ENCODE results near the gene NPM1.

DNA sequence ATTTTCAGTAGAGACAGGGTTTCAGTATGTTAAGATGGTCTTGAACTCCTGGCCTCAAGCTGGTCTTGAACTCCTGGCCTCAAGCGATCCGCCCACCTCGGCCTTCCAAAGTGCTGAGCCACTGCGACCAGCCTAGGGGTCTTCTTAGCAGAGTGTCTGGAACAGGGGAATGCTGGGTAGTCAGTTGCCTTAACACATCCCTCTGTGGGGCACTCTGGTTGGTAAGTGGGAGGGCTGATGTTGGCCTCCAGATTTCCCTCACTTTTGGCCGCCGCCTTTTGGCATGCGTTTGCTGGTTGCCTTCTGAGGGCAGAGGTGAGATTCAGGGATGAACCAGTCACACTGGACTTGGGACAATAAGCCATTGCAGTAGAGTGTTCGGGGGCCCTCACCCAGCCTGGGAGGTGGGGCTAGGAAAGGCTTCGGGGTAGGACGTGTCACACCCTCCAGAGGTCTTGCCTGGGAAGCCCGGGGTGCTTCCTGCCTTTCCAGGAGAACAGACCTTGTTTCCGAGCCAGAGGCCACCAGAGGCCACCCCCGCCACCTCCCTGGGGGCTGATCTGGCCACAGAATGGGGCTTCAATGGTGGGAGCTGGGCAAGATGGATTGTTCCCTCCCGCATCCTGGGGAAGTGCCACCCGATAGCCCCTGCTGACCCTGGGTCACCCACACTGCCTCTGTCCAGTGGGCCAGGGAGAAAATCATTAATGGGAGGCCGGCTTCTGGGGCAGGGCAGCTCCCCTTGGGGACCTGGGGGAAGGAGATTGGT lies 45.1 kb downstream of the NPM1 start:
- TF ChIP-seq, protein P1, sequence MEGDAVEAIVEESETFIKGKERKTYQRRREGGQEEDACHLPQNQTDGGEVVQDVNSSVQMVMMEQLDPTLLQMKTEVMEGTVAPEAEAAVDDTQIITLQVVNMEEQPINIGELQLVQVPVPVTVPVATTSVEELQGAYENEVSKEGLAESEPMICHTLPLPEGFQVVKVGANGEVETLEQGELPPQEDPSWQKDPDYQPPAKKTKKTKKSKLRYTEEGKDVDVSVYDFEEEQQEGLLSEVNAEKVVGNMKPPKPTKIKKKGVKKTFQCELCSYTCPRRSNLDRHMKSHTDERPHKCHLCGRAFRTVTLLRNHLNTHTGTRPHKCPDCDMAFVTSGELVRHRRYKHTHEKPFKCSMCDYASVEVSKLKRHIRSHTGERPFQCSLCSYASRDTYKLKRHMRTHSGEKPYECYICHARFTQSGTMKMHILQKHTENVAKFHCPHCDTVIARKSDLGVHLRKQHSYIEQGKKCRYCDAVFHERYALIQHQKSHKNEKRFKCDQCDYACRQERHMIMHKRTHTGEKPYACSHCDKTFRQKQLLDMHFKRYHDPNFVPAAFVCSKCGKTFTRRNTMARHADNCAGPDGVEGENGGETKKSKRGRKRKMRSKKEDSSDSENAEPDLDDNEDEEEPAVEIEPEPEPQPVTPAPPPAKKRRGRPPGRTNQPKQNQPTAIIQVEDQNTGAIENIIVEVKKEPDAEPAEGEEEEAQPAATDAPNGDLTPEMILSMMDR (tag by site-specific recombination; IDR thresholded peaks at IDR 0.05) = no peak
- TF ChIP-seq, protein P2, sequence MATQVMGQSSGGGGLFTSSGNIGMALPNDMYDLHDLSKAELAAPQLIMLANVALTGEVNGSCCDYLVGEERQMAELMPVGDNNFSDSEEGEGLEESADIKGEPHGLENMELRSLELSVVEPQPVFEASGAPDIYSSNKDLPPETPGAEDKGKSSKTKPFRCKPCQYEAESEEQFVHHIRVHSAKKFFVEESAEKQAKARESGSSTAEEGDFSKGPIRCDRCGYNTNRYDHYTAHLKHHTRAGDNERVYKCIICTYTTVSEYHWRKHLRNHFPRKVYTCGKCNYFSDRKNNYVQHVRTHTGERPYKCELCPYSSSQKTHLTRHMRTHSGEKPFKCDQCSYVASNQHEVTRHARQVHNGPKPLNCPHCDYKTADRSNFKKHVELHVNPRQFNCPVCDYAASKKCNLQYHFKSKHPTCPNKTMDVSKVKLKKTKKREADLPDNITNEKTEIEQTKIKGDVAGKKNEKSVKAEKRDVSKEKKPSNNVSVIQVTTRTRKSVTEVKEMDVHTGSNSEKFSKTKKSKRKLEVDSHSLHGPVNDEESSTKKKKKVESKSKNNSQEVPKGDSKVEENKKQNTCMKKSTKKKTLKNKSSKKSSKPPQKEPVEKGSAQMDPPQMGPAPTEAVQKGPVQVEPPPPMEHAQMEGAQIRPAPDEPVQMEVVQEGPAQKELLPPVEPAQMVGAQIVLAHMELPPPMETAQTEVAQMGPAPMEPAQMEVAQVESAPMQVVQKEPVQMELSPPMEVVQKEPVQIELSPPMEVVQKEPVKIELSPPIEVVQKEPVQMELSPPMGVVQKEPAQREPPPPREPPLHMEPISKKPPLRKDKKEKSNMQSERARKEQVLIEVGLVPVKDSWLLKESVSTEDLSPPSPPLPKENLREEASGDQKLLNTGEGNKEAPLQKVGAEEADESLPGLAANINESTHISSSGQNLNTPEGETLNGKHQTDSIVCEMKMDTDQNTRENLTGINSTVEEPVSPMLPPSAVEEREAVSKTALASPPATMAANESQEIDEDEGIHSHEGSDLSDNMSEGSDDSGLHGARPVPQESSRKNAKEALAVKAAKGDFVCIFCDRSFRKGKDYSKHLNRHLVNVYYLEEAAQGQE (tag by site-specific recombination; IDR thresholded peaks at IDR 0.05) = no peak
- TF ChIP-seq MZF1 (tag by site-specific recombination; IDR thresholded peaks at IDR 0.05; ENCODE audit: borderline replicate concordance) = no peak
- no peak for TF ChIP-seq TCF7L2 (IDR thresholded peaks at IDR 0.05; ENCODE audit: borderline replicate concordance, low read depth, low read length)
- TF ChIP-seq, protein P3, sequence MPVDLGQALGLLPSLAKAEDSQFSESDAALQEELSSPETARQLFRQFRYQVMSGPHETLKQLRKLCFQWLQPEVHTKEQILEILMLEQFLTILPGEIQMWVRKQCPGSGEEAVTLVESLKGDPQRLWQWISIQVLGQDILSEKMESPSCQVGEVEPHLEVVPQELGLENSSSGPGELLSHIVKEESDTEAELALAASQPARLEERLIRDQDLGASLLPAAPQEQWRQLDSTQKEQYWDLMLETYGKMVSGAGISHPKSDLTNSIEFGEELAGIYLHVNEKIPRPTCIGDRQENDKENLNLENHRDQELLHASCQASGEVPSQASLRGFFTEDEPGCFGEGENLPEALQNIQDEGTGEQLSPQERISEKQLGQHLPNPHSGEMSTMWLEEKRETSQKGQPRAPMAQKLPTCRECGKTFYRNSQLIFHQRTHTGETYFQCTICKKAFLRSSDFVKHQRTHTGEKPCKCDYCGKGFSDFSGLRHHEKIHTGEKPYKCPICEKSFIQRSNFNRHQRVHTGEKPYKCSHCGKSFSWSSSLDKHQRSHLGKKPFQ (tag by site-specific recombination; IDR thresholded peaks at IDR 0.05) = no peak
- TF ChIP-seq, protein P4, sequence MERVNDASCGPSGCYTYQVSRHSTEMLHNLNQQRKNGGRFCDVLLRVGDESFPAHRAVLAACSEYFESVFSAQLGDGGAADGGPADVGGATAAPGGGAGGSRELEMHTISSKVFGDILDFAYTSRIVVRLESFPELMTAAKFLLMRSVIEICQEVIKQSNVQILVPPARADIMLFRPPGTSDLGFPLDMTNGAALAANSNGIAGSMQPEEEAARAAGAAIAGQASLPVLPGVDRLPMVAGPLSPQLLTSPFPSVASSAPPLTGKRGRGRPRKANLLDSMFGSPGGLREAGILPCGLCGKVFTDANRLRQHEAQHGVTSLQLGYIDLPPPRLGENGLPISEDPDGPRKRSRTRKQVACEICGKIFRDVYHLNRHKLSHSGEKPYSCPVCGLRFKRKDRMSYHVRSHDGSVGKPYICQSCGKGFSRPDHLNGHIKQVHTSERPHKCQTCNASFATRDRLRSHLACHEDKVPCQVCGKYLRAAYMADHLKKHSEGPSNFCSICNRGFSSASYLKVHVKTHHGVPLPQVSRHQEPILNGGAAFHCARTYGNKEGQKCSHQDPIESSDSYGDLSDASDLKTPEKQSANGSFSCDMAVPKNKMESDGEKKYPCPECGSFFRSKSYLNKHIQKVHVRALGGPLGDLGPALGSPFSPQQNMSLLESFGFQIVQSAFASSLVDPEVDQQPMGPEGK (tag by site-specific recombination; IDR thresholded peaks at IDR 0.05) = no peak
